Measurements from ENCODE around the gene LINGO3.

DNA sequence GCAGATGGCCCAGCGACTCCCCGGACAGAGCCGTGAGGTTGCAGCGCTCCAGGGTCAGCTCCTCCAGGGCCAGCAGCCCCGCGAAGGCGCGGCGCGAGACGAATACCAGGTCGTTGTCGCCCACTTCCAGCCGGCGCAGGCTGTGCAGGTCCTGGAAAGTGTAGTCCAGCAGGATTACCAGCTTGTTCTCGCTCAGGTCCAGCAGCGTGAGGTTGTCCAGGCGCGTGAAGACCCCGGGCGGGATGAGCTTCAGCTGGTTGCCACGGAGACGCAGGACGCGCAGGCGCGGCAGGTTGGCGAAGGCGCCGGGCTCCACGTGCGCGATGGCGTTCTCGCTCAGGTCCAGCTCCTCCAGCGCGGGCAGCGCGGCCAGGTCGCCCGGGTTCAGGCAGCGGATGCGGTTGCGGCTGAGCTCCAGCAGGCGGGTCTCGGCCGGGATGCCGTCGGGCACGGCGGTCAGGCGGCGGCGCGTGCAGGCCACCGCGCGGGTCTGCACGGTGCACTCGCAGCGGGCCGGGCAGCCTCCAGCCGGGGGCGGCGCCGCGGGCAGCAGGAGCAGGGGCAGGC is 16.7 kb downstream of the LINGO3 start:
- TF ChIP-seq, protein P1, sequence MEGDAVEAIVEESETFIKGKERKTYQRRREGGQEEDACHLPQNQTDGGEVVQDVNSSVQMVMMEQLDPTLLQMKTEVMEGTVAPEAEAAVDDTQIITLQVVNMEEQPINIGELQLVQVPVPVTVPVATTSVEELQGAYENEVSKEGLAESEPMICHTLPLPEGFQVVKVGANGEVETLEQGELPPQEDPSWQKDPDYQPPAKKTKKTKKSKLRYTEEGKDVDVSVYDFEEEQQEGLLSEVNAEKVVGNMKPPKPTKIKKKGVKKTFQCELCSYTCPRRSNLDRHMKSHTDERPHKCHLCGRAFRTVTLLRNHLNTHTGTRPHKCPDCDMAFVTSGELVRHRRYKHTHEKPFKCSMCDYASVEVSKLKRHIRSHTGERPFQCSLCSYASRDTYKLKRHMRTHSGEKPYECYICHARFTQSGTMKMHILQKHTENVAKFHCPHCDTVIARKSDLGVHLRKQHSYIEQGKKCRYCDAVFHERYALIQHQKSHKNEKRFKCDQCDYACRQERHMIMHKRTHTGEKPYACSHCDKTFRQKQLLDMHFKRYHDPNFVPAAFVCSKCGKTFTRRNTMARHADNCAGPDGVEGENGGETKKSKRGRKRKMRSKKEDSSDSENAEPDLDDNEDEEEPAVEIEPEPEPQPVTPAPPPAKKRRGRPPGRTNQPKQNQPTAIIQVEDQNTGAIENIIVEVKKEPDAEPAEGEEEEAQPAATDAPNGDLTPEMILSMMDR (IDR thresholded peaks at IDR 0.05), result no peak
- no peak for TF ChIP-seq EZH2 (IDR thresholded peaks at IDR 0.05; ENCODE audit: borderline replicate concordance, insufficient read depth, low read depth, low read length, poor library complexity, severe bottlenecking)
